WTC11 (cell line): ENCODE measurements around the gene OSBPL7. TPM values are rescaled to one million over a fixed set of nuclear protein-coding genes. Genes with fewer than 3 reads are reported as not detected.

ENCODE experiments used
- ATAC-seq: fragments of 200-7000 bp; cut with Tn5 transposase; 2 replicates; pipeline ENCODE4 v1.10.0; 2021; ENCODE audit warnings: mild to moderate bottlenecking, moderate library complexity
- CTCF ChIA-PET: fragments of 300-600 bp; sonication (Branson Sonifier 250); formaldehyde crosslinking; loops from one replicate; lab custom pipeline; 2021; ENCODE audit warnings: antibody characterized with exemption; lab: Charles Lee
- POLR2A ChIA-PET: fragments of 350-600 bp; sonication (Branson Sonifier 250); formaldehyde crosslinking; loops from one replicate; lab custom pipeline; 2021; ENCODE audit warnings: antibody characterized with exemption; lab: Charles Lee
- DNase-seq: peaks from one replicate; pipeline ENCODE4 v3.0.0; 2021; ENCODE audit warnings: low spot score
- H3K27ac Mint-ChIP-seq: 2 replicates; pipeline ENCODE4 v1.8.0; 2021; ENCODE audit warnings: mixed read lengths
- H3K27me3 Mint-ChIP-seq: 2 replicates; pipeline ENCODE4 v1.8.0; 2021; ENCODE audit warnings: low read depth, mild to moderate bottlenecking, moderate library complexity, mixed read lengths
- H3K36me3 Mint-ChIP-seq: 2 replicates; pipeline ENCODE4 v1.8.0; 2021; ENCODE audit warnings: mixed read lengths
- H3K4me1 Mint-ChIP-seq: 2 replicates; pipeline ENCODE4 v1.8.0; 2022; ENCODE audit warnings: mixed read lengths
- H3K4me3 Mint-ChIP-seq: 2 replicates; pipeline ENCODE4 v1.8.0; 2021; ENCODE audit warnings: mild to moderate bottlenecking, moderate library complexity, mixed read lengths
- H3K9me3 Mint-ChIP-seq: 2 replicates; pipeline ENCODE4 v1.8.0; 2021; ENCODE audit warnings: mixed read lengths
- EMX1 ChIP-seq: fragments of 250-450 bp; sonication (Bioruptor Pico); IDR thresholded peaks from 2 replicates; pipeline ENCODE4 v1.8.0; 2021; ENCODE audit warnings: mild to moderate bottlenecking
- FOXK1 ChIP-seq: sonication (generic); formaldehyde crosslinking; IDR thresholded peaks from 2 replicates; pipeline ENCODE4 v1.8.0; 2022; ENCODE audit warnings: mild to moderate bottlenecking, moderate library complexity, missing genetic modification reagents
- FOXP4 ChIP-seq: sonication (generic); formaldehyde crosslinking; IDR thresholded peaks from 2 replicates; pipeline ENCODE4 v1.8.0; 2022; ENCODE audit warnings: mild to moderate bottlenecking, missing genetic modification reagents
- GABPB1 ChIP-seq: sonication (generic); formaldehyde crosslinking; IDR thresholded peaks from 2 replicates; pipeline ENCODE4 v1.8.1; 2023; ENCODE audit warnings: mild to moderate bottlenecking, missing genetic modification reagents
- HMGA2 ChIP-seq: fragments of 250-450 bp; sonication (Bioruptor Pico); IDR thresholded peaks from 2 replicates; pipeline ENCODE4 v1.4.0; 2021; ENCODE audit warnings: mild to moderate bottlenecking, moderate library complexity
- JUN ChIP-seq: sonication (generic); formaldehyde crosslinking; IDR thresholded peaks from 2 replicates; pipeline ENCODE4 v1.8.0; 2023; ENCODE audit warnings: mild to moderate bottlenecking, missing genetic modification reagents
- MXD4 ChIP-seq: fragments of 250-450 bp; sonication (Bioruptor Pico); IDR thresholded peaks from 2 replicates; pipeline ENCODE4 v1.8.0; 2021; ENCODE audit warnings: mild to moderate bottlenecking, moderate library complexity, borderline replicate concordance
- MYBL2 ChIP-seq: sonication (generic); formaldehyde crosslinking; IDR thresholded peaks from 2 replicates; pipeline ENCODE4 v1.8.1; 2023; ENCODE audit warnings: mild to moderate bottlenecking, moderate library complexity, missing genetic modification reagents
- NFATC4 ChIP-seq: fragments of 250-450 bp; sonication (Bioruptor Pico); IDR thresholded peaks from 2 replicates; pipeline ENCODE4 v1.9.0; 2021; ENCODE audit warnings: mild to moderate bottlenecking
- NFYB ChIP-seq: sonication (generic); formaldehyde crosslinking; conservative IDR thresholded peaks from 2 replicates; pipeline ENCODE4 v1.8.0; 2022; ENCODE audit warnings: low read depth, missing genetic modification reagents
- NR1H2 ChIP-seq: sonication (generic); formaldehyde crosslinking; IDR thresholded peaks from 2 replicates; pipeline ENCODE4 v1.9.0; 2021; ENCODE audit warnings: mild to moderate bottlenecking, moderate library complexity, missing genetic modification reagents
- NR2C2 ChIP-seq: sonication (generic); formaldehyde crosslinking; IDR thresholded peaks from 2 replicates; pipeline ENCODE4 v1.8.0; 2022; ENCODE audit warnings: mild to moderate bottlenecking, missing genetic modification reagents
- RELA ChIP-seq: sonication (generic); formaldehyde crosslinking; IDR thresholded peaks from 2 replicates; pipeline ENCODE4 v1.8.1; 2022; ENCODE audit warnings: missing genetic modification reagents, mild to moderate bottlenecking, borderline replicate concordance
- TEAD4 ChIP-seq: sonication (generic); formaldehyde crosslinking; IDR thresholded peaks from 2 replicates; pipeline ENCODE4 v1.8.0; 2022; ENCODE audit warnings: mild to moderate bottlenecking, missing genetic modification reagents
- ZNF121 ChIP-seq: sonication (generic); formaldehyde crosslinking; IDR thresholded peaks from 2 replicates; pipeline ENCODE4 v1.8.0; 2023; ENCODE audit warnings: missing genetic modification reagents
- ZNF138 ChIP-seq: sonication (generic); formaldehyde crosslinking; conservative IDR thresholded peaks from 2 replicates; pipeline ENCODE4 v1.8.1; 2022; ENCODE audit warnings: mild to moderate bottlenecking, moderate library complexity, missing genetic modification reagents
- ZNF317 ChIP-seq: sonication (generic); formaldehyde crosslinking; IDR thresholded peaks from 2 replicates; pipeline ENCODE4 v1.8.1; 2023; ENCODE audit warnings: low read depth, mild to moderate bottlenecking, moderate library complexity, missing genetic modification reagents, borderline replicate concordance
- ZNF423 ChIP-seq: fragments of 250-450 bp; sonication (Bioruptor Pico); IDR thresholded peaks from 2 replicates; pipeline ENCODE4 v2.1.2; 2022; ENCODE audit warnings: mild to moderate bottlenecking, moderate library complexity
- ZSCAN18 ChIP-seq: fragments of 250-450 bp; sonication (Bioruptor Pico); IDR thresholded peaks from 2 replicates; pipeline ENCODE4 v2.1.2; 2022; ENCODE audit warnings: mild to moderate bottlenecking, moderate library complexity
- total RNA-seq: library from RNA; stranded (reverse); gene quantifications from 3 replicates; pipeline ENCODE4 v1.2.3, GENCODE V29; 2021
- TF ChIP-seq, protein P1 (sequence below): sonication (generic); formaldehyde crosslinking; IDR thresholded peaks from 2 replicates; pipeline ENCODE4 v1.8.1; 2023; ENCODE audit warnings: mild to moderate bottlenecking, missing genetic modification reagents, moderate library complexity
- TF ChIP-seq, protein P2 (sequence below): sonication (generic); formaldehyde crosslinking; IDR thresholded peaks from 2 replicates; pipeline ENCODE4 v1.8.1; 2023; ENCODE audit warnings: mild to moderate bottlenecking, moderate library complexity, missing genetic modification reagents
- TF ChIP-seq, protein P3 (sequence below): sonication (generic); formaldehyde crosslinking; IDR thresholded peaks from 2 replicates; pipeline ENCODE4 v1.8.1; 2023; ENCODE audit warnings: mild to moderate bottlenecking, missing genetic modification reagents, moderate library complexity

The OSBPL7 gene
- total RNA-seq, 1 experiment from 2014 or later, result 13.5 TPM

GRCh38 chr17:47815106-47815918 is 6.3 kb downstream of the OSBPL7 start:
- H3K4me1 Mint-ChIP-seq, result 0 out of 2 replicates have a peak, but pooled peaks cover 1% of the 10 kb centered on the region
- no peaks in the 10 kb centered on the region for H3K27me3 Mint-ChIP-seq
- ChIA-PET CTCF (no interaction called here), POLR2A (no interaction called here)
- H3K9me3 Mint-ChIP-seq, result no peaks in the 10 kb centered on the region
- TF ChIP-seq, protein P1, sequence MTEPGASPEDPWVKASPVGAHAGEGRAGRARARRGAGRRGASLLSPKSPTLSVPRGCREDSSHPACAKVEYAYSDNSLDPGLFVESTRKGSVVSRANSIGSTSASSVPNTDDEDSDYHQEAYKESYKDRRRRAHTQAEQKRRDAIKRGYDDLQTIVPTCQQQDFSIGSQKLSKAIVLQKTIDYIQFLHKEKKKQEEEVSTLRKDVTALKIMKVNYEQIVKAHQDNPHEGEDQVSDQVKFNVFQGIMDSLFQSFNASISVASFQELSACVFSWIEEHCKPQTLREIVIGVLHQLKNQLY (CRISPR knock-in tag), result no peak
- TF ChIP-seq GABPB1 (CRISPR knock-in tag), result no peak
- TF ChIP-seq ZSCAN18 (CRISPR knock-in tag), result no peak
- no peak for TF ChIP-seq ZNF317 (CRISPR knock-in tag)
- TF ChIP-seq ZNF423 (CRISPR knock-in tag), result no peak
- no peak for TF ChIP-seq NFYB
- TF ChIP-seq, protein P2, sequence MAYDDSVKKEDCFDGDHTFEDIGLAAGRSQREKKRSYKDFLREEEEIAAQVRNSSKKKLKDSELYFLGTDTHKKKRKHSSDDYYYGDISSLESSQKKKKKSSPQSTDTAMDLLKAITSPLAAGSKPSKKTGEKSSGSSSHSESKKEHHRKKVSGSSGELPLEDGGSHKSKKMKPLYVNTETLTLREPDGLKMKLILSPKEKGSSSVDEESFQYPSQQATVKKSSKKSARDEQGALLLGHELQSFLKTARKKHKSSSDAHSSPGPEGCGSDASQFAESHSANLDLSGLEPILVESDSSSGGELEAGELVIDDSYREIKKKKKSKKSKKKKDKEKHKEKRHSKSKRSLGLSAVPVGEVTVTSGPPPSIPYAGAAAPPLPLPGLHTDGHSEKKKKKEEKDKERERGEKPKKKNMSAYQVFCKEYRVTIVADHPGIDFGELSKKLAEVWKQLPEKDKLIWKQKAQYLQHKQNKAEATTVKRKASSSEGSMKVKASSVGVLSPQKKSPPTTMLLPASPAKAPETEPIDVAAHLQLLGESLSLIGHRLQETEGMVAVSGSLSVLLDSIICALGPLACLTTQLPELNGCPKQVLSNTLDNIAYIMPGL (CRISPR knock-in tag), result no peak
- no peak for TF ChIP-seq NR2C2 (CRISPR knock-in tag)
- TF ChIP-seq ZNF138 (CRISPR knock-in tag), result no peak
- no peak for TF ChIP-seq JUN (CRISPR knock-in tag)
- H3K4me3 Mint-ChIP-seq, result no peak overlapping the region
- no peak for ATAC-seq
- no peaks in the 10 kb centered on the region; the same call in 1 of the 2 replicates for H3K36me3 Mint-ChIP-seq
- H3K27ac Mint-ChIP-seq, result no peak overlapping the region; the same call in 1 of the 2 replicates
- no peak for DNase-seq

GRCh38 chr17:47813512-47814031 is 8.0 kb downstream of the OSBPL7 start:
- no peak for ATAC-seq
- CTCF ChIA-PET, result no interaction called here
- peak; percentile 7 for DNase-seq
- Mint-ChIP-seq H3K27ac (no peak overlapping the region), H3K36me3 (no peaks in the 10 kb centered on the region; the same call in 1 of the 2 replicates), H3K9me3 (no peaks in the 10 kb centered on the region), H3K4me1 (peaks cover 6% of the 10 kb centered on the region), H3K27me3 (no peaks in the 10 kb centered on the region), H3K4me3 (no peak overlapping the region)
- POLR2A ChIA-PET, result no interaction called here
- TF ChIP-seq NFATC4 (CRISPR knock-in tag) (no peak), ZNF121 (CRISPR knock-in tag) (no peak), FOXK1 (CRISPR knock-in tag) (no peak), NR1H2 (no peak), EMX1 (CRISPR knock-in tag) (no peak), HMGA2 (CRISPR knock-in tag) (no peak), MYBL2 (no peak), FOXP4 (CRISPR knock-in tag) (no peak), RELA (CRISPR knock-in tag) (no peak), TEAD4 (CRISPR knock-in tag) (no peak), MXD4 (CRISPR knock-in tag) (no peak)
- TF ChIP-seq, protein P1 (CRISPR knock-in tag), result no peak
- TF ChIP-seq, protein P3, sequence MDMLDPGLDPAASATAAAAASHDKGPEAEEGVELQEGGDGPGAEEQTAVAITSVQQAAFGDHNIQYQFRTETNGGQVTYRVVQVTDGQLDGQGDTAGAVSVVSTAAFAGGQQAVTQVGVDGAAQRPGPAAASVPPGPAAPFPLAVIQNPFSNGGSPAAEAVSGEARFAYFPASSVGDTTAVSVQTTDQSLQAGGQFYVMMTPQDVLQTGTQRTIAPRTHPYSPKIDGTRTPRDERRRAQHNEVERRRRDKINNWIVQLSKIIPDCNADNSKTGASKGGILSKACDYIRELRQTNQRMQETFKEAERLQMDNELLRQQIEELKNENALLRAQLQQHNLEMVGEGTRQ, result no peak
